IgD-negative memory B cell (primary cell): Measurements from ENCODE around the gene RANBP10. TPM values are rescaled to one million over a fixed set of nuclear protein-coding genes. Genes with fewer than 3 reads are reported as not detected.

Source experiments
- H3K27ac Mint-ChIP-seq, 3 donors: one replicate each; pipeline ENCODE4 v1.8.0; 2020 to 2022; ENCODE audit warnings: mild to moderate bottlenecking in 3 of 3, mixed read lengths in 3 of 3, moderate library complexity in 1 of 3
- H3K27me3 Mint-ChIP-seq: one replicate; pipeline ENCODE4 v1.8.0; 2021; ENCODE audit warnings: mixed read lengths
- H3K36me3 Mint-ChIP-seq: one replicate; pipeline ENCODE4 v1.8.0; 2020; ENCODE audit warnings: mild to moderate bottlenecking, mixed read lengths
- H3K4me1 Mint-ChIP-seq, 3 donors: one replicate each; pipeline ENCODE4 v1.8.0; 2020 to 2022; ENCODE audit warnings: mixed read lengths in 3 of 3, mild to moderate bottlenecking in 1 of 3
- H3K4me3 Mint-ChIP-seq, 4 donors: one replicate each; pipeline ENCODE4 v1.8.0; 2020 to 2022; ENCODE audit warnings: mild to moderate bottlenecking in 4 of 4, mixed read lengths in 4 of 4, moderate library complexity in 3 of 4
- H3K9me3 Mint-ChIP-seq, 3 donors: one replicate each; pipeline ENCODE4 v1.8.0; 2020 to 2021; ENCODE audit warnings: mixed read lengths in 3 of 3, mild to moderate bottlenecking in 1 of 3
- polyA plus RNA-seq: library from polyadenylated mRNA; unstranded; fragments of 300-500 nt; fragmentation: Illumina TruSeq; gene quantifications from one replicate; pipeline ENCODE4 v1.2.3, GENCODE V29; 2021

The RANBP10 gene
- polyA plus RNA-seq, 1 donor from 2014 or later: 10.9 TPM

- peak overlapping the region; percentile 86 to 96 (median 93) for H3K4me3 Mint-ChIP-seq
- H3K27me3 Mint-ChIP-seq: no peaks in the 10 kb centered on the region
- peak overlapping the region; percentile 57 to 94 (median 82) for H3K27ac Mint-ChIP-seq
- no peaks in the 10 kb centered on the region for H3K9me3 Mint-ChIP-seq
- H3K4me1 Mint-ChIP-seq: peaks cover 22 to 40% (median 25%) of the 10 kb centered on the region in 3 donors
- peaks cover 4% of the 10 kb centered on the region for H3K36me3 Mint-ChIP-seq
Measured at GRCh38 chr16:67805718-67806427, 487 bp downstream of the RANBP10 start.

GRCh38 chr16:67804853-67805542, 1.4 kb downstream of the RANBP10 start:
- peaks cover 27 to 47% (median 31%) of the 10 kb centered on the region in 3 donors for H3K4me1 Mint-ChIP-seq
- H3K9me3 Mint-ChIP-seq: no peaks in the 10 kb centered on the region
- H3K27ac Mint-ChIP-seq: peak overlapping the region in 2 of 3 donors; percentile 57 to 82
- no peaks in the 10 kb centered on the region for H3K27me3 Mint-ChIP-seq
- H3K4me3 Mint-ChIP-seq: peak overlapping the region; percentile 86 to 96 (median 93)
- H3K36me3 Mint-ChIP-seq: peaks cover 4% of the 10 kb centered on the region

DNA sequence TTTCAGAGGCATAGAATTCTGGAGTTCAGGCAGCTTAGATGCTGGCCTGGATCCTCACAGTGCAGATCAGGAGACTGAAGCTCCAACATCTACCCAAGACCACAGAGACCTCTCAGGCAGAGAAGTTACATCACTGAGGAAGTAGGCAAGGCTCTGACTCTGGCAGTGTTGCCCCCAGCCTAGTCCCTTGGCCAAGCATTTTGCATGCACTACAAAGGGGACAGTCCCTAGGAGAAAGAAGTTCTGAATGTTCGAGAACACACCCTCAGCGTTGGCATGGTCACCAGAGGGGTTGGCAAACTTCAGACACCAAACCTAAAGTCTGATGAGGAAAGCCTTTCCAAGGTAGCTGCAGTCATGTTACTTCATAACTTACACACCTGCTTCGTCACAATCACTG, 2.5 kb downstream of the RANBP10 start:
- peak overlapping the region; percentile 59 to 94 (median 72) for H3K27ac Mint-ChIP-seq
- H3K9me3 Mint-ChIP-seq: no peaks in the 10 kb centered on the region
- H3K36me3 Mint-ChIP-seq: peaks cover 8% of the 10 kb centered on the region
- H3K4me3 Mint-ChIP-seq: peak overlapping the region; percentile 57 to 95 (median 86)
- H3K27me3 Mint-ChIP-seq: no peaks in the 10 kb centered on the region
- peaks cover 30 to 49% (median 31%) of the 10 kb centered on the region in 3 donors for H3K4me1 Mint-ChIP-seq

DNA sequence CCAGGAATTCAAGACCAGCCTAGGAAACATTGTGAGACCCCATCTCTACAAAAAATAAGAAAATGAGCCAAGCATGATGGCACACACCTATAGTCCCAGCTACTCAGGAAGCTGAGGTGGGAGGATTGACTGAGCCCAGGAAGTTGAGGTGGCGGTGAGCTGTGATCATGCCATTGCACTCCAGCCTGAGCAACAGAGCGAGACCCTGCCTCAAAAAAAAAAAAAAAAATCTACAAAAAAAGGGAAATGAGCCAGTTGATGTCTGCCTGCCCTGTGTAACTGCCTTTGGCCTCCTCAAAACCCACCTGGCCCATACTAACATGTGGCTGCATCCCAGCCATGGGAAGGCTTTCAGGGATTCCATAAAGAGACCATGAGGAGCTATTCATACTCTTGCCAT, 4.5 kb downstream of the RANBP10 start:
- Mint-ChIP-seq H3K4me1 (peaks cover 34 to 54% (median 35%) of the 10 kb centered on the region in 3 donors), H3K27ac (peak overlapping the region; percentile 28 to 85 (median 73)), H3K4me3 (peak overlapping the region; percentile 38 to 86 (median 72)), H3K27me3 (no peaks in the 10 kb centered on the region), H3K9me3 (no peaks in the 10 kb centered on the region), H3K36me3 (peaks cover 11% of the 10 kb centered on the region)

- Mint-ChIP-seq H3K9me3 (no peaks in the 10 kb centered on the region), H3K4me3 (peak overlapping the region in 3 of 4 donors; percentile 71 to 86 (median 72)), H3K27me3 (no peaks in the 10 kb centered on the region), H3K4me1 (peaks cover 34 to 59% (median 41%) of the 10 kb centered on the region in 3 donors), H3K36me3 (peaks cover 11% of the 10 kb centered on the region), H3K27ac (peak overlapping the region; percentile 28 to 85 (median 59))
Measured at GRCh38 chr16:67801241-67801640, 5.1 kb downstream of the RANBP10 start.

GRCh38 chr16:67800338-67800926, 5.9 kb downstream of the RANBP10 start:
- H3K4me3 Mint-ChIP-seq: no peak overlapping the region
- peaks cover 11% of the 10 kb centered on the region for H3K36me3 Mint-ChIP-seq

DNA sequence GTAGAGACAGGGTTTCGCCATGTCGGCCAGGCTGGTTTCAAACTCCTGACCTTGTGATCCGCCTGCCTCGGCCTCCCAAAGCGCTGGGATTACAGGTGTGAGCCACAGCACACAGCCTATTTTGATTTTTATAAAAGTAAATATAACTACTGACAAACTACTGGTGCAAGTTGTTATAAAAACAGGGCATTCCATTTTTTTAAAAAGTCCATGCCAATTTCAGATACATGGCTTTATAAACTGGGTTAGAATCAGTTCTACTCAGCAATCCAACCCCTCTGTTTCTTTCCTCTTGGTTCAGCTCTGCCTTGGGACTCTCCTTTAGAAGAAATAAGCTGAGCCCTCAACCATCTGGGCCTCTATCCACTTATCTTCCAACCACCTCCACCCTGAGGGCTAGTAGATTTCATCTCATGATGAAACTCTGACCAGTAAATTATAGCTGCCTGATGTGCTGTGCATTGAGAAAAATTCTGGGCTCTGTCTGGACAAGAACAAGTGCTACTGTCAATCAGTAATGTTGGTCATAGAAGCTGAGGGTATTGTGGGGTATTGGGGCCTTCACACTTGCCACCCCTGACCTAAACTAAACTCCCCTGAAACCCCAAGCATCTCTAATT, 10.2 kb downstream of the RANBP10 start:
- H3K4me1 Mint-ChIP-seq: peaks cover 19 to 32% (median 20%) of the 10 kb centered on the region in 3 donors
- H3K9me3 Mint-ChIP-seq: no peaks in the 10 kb centered on the region
- H3K4me3 Mint-ChIP-seq: no peak overlapping the region
- H3K27me3 Mint-ChIP-seq: no peaks in the 10 kb centered on the region
- H3K27ac Mint-ChIP-seq: peak overlapping the region in 1 of 3 donors; percentile 26
- peaks cover 7% of the 10 kb centered on the region for H3K36me3 Mint-ChIP-seq

More at GRCh38 chr16:67800338-67800926, 5.9 kb downstream of the RANBP10 start:
- no peaks in the 10 kb centered on the region for H3K27me3 Mint-ChIP-seq
- H3K27ac Mint-ChIP-seq: peak overlapping the region in 1 of 3 donors; percentile 4
- H3K9me3 Mint-ChIP-seq: no peaks in the 10 kb centered on the region
- H3K4me1 Mint-ChIP-seq: peaks cover 34 to 56% (median 42%) of the 10 kb centered on the region in 3 donors

DNA sequence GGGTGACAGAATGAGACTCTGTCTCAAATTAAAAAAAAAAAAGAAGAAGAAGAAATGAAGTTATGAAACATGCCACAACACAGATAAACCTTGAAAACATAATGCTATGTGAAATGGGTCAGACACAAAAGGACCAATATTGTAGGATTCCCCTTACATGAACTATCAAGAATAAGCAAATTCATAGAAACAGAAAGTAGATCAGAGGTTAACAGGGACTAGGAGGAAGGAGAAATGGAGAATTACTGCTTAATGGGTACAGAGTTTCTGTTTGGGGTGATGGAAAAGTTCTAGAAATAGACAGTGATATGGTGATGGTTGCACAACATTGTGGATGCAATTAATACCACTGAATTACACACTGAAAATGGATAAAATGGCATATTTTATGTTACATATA, 16.3 kb downstream of the RANBP10 start:
- Mint-ChIP-seq H3K36me3 (no peaks in the 10 kb centered on the region), H3K27ac (no peak overlapping the region), H3K9me3 (no peaks in the 10 kb centered on the region), H3K4me3 (peak overlapping the region in 1 of 4 donors; percentile 44), H3K27me3 (no peaks in the 10 kb centered on the region), H3K4me1 (peaks cover 11 to 23% (median 22%) of the 10 kb centered on the region in 3 donors)

GRCh38 chr16:67786491-67786890, 19.9 kb downstream of the RANBP10 start:
- H3K27ac Mint-ChIP-seq: peak overlapping the region in 1 of 3 donors; percentile 23
- peaks cover 13 to 23% (median 21%) of the 10 kb centered on the region in 3 donors for H3K4me1 Mint-ChIP-seq
- H3K27me3 Mint-ChIP-seq: no peaks in the 10 kb centered on the region
- peak overlapping the region in 1 of 4 donors; percentile 87 for H3K4me3 Mint-ChIP-seq
- H3K9me3 Mint-ChIP-seq: no peaks in the 10 kb centered on the region
- peaks cover 3% of the 10 kb centered on the region for H3K36me3 Mint-ChIP-seq

GRCh38 chr16:67783353-67783725, 23.0 kb downstream of the RANBP10 start:
- Mint-ChIP-seq H3K27ac (no peak overlapping the region), H3K4me3 (no peak overlapping the region)

DNA sequence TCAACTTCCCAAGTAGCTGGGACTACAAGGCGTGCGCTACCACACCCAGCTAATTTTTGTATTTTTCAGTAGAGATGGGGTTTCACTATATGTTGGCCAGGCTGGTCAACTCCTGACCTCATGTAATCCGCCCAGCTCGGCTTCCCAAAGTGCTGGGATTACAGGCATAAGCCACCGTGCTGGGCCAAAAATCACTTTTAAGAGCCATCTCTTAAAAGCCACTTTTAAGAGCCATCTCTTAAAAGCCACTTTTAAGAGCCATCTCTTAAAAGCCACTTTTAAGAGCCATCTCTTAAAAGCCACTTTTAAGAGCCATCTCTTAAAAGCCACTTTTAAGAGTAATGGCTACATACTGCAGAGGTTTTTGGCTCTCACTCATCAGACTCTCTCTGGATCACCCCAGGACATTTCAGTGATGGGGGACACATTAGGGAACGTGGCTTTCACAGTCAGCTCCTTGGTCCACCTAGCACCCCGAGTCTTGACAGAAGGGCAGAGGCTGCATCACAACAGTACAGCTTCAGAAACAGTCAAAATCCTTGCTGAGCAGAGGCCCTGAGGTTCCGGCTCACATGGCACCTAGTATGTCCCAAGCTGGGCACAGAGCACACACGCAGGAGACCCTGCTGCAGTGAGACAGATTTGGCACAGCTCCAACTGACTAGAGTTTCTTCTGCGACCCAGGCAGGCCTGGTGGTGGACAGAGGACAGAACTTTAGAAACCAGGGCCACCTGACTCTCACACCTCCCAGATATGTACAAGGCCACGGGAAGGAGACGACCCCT, 23.6 kb downstream of the RANBP10 start:
- H3K27me3 Mint-ChIP-seq: no peaks in the 10 kb centered on the region

More at GRCh38 chr16:67783353-67783725, 23.0 kb downstream of the RANBP10 start:
- Mint-ChIP-seq H3K9me3 (no peaks in the 10 kb centered on the region), H3K4me1 (peaks cover 25 to 29% (median 25%) of the 10 kb centered on the region in 3 donors), H3K36me3 (peaks cover 3% of the 10 kb centered on the region), H3K27me3 (no peaks in the 10 kb centered on the region)

GRCh38 chr16:67781565-67781921, 24.8 kb downstream of the RANBP10 start:
- no peaks in the 10 kb centered on the region for H3K9me3 Mint-ChIP-seq
- no peaks in the 10 kb centered on the region for H3K27me3 Mint-ChIP-seq
- no peak overlapping the region for H3K4me3 Mint-ChIP-seq
- peaks cover 5% of the 10 kb centered on the region for H3K36me3 Mint-ChIP-seq
- peak overlapping the region in 1 of 3 donors; percentile 86 for H3K27ac Mint-ChIP-seq
- peaks cover 21 to 25% (median 23%) of the 10 kb centered on the region in 3 donors for H3K4me1 Mint-ChIP-seq

More for the DNA sequence above, 23.6 kb downstream of the RANBP10 start:
- Mint-ChIP-seq H3K27ac (no peak overlapping the region), H3K9me3 (no peaks in the 10 kb centered on the region), H3K4me1 (peaks cover 25 to 29% (median 26%) of the 10 kb centered on the region in 3 donors), H3K4me3 (no peak overlapping the region), H3K36me3 (peaks cover 3% of the 10 kb centered on the region)

DNA sequence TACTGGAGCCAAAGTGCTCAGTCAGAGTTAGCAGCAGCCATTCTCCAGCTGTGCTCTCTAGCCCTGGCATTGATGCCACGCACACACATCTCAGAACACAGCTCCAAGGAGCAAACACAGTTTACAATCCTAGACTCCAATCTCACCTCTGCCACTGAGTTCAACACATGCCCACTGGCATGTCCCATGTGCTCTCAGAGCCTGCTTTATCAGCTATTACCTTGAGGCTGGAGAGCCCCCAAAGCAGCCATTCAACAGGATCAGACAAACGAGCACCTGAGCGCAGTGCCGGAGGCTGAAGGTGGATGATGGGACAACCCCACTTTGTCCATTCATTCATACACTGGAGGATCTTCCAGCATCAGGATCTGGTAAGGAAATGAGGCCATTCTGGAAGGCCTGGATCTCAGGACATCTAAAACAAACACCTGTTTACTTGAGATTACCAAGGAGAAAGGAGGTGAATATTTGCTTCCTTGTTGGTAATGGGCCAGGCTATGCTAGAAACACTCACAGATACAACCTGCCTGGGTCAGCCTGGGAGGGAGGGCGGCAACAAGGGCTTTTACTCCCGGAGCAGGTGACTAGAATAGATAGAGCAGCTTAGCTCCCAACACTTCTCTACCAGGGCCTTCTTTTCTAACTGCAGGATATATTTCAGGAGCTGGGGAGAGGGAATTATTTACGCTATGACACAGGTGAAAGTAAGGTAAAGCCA, 25.4 kb downstream of the RANBP10 start:
- Mint-ChIP-seq H3K9me3 (no peaks in the 10 kb centered on the region), H3K36me3 (peaks cover 5% of the 10 kb centered on the region), H3K4me3 (no peak overlapping the region), H3K27me3 (no peaks in the 10 kb centered on the region), H3K27ac (peak overlapping the region in 1 of 3 donors; percentile 86), H3K4me1 (peaks cover 17 to 21% (median 20%) of the 10 kb centered on the region in 3 donors)
